SK-N-MC (cell line): ENCODE results near the gene SNX11.

Experiments
- EZH2 ChIP-seq: fragments of 200-600 bp; sonication (generic); IDR thresholded peaks from one replicate; pipeline ENCODE4 v1.6.1; 2017; ENCODE audit warnings: antibody characterized with exemption
- FOXP2 ChIP-seq: optimal IDR thresholded peaks from 2 replicates; pipeline ENCODE3; 2011; ENCODE audit warnings: mild to moderate bottlenecking, moderate library complexity; ENCODE audit not compliant: insufficient read depth; ENCODE audit errors: extremely low read length, control extremely low read depth
- POLR2AphosphoS5 ChIP-seq: IDR thresholded peaks from 2 replicates; pipeline ENCODE4 v1.6.1; 2012; ENCODE audit warnings: mild to moderate bottlenecking, low read depth, low read length, borderline replicate concordance

GRCh38 chr17:48127371-48128051, 19.9 kb downstream of the SNX11 start:
- TF ChIP-seq EZH2 (no peak), POLR2AphosphoS5 (no peak), FOXP2 (no peak)
